ENCODE results near the gene CDK5RAP2. TPM values are rescaled to one million over a fixed set of nuclear protein-coding genes. Genes with fewer than 3 reads are reported as not detected.

CDK5RAP2 gene
- total RNA-seq, 1 experiment from 2014 or later = 56.4 TPM

DNA sequence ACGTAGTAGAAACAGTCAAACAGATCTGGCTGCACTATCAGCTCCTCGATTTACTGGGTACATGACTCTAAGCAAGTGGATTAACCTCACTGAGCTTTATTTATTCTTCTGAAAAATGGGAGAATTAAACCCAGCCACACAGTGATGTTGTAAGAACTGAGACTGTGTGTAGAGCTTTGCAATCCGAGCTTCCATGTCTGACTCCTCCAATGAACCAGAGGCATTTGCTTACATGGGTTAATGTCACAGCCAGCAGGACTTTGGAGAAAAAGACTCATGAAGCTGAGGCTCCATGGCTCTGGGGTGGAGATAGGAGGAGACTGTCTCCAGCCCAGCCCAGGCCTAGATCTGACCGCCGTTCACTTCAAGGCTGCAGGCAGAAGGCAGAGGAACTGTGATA, 201.3 kb downstream of the CDK5RAP2 start:
- Histone ChIP-seq H4K20me1 (ENCODE audit: control insufficient read depth, insufficient read depth, insufficient read length) (no peaks in the 10 kb centered on the region), H4K91ac (ENCODE audit: insufficient read length, low read depth, low read length) (no peak overlapping the region), H3K23me2 (ENCODE audit: insufficient read length, low read depth, low read length, poor library complexity, severe bottlenecking) (no peaks in the 10 kb centered on the region), H3K4me2 (ENCODE audit: insufficient read depth, insufficient read length, low read length) (no peak overlapping the region), H4K5ac (ENCODE audit: insufficient read length, low read depth, low read length) (no peak overlapping the region), H3K27me3 (ENCODE audit: insufficient read depth, low read length) (no peaks in the 10 kb centered on the region), H3K56ac (ENCODE audit: insufficient read length, low read depth, low read length) (no peak overlapping the region), H3K4ac (ENCODE audit: low read depth, low read length) (no peak overlapping the region), H3K9me3 (ENCODE audit: control insufficient read depth, low read depth, low read length) (no peaks in the 10 kb centered on the region), H4K8ac (replicated peaks; ENCODE audit: insufficient read length, low read depth, low read length) (no peak overlapping the region), H3K79me1 (ENCODE audit: insufficient read depth, low read depth, low read length, poor library complexity, severe bottlenecking) (no peaks in the 10 kb centered on the region), H3K27ac (ENCODE audit: insufficient read length, low read depth, low read length) (no peak overlapping the region), H2BK12ac (ENCODE audit: insufficient read length, low read depth, low read length) (no peak overlapping the region), H2AFZ (ENCODE audit: low read length) (no peak overlapping the region), H2BK120ac (ENCODE audit: low read depth, low read length, poor library complexity, severe bottlenecking) (no peak overlapping the region), H2BK5ac (ENCODE audit: insufficient read length, low read length) (no peak overlapping the region), H2BK15ac (ENCODE audit: low read depth, low read length) (no peak overlapping the region), H3K79me2 (ENCODE audit: insufficient read depth, low read length) (no peaks in the 10 kb centered on the region), H3K9ac (ENCODE audit: extremely low read depth, insufficient read length, low read length) (no peak overlapping the region), H3K14ac (ENCODE audit: insufficient read depth, low read length) (no peak overlapping the region), H2BK20ac (ENCODE audit: low read depth, low read length, poor library complexity, severe bottlenecking) (no peak overlapping the region), H3T11ph (ENCODE audit: low read length) (no peak overlapping the region), H3K18ac (ENCODE audit: insufficient read length, low read depth, low read length) (no peak overlapping the region), H2AK5ac (ENCODE audit: insufficient read length, low read length) (no peak overlapping the region), H3K23ac (ENCODE audit: insufficient read length, low read depth, low read length) (no peak overlapping the region), H3K4me1 (ENCODE audit: insufficient read depth, low read length) (no peaks in the 10 kb centered on the region)
- Mint-ChIP-seq H3K4me3 (no peak overlapping the region), H3K4me1 (peaks cover 16 to 20% of the 10 kb centered on the region in 2 experiments), H3K27me3 (ENCODE audit: low read depth) (peaks cover 2% of the 10 kb centered on the region; the same call in 1 of the 2 replicates), H3K27ac (peak overlapping the region in 2 of 3 experiments; percentile 69 to 81; a peak in 1 of 7 replicates), H3K9me3 (peaks cover 14 to 18% of the 10 kb centered on the region in 2 experiments), H3K36me3 (ENCODE audit: insufficient read depth in 1 of 3, low read depth in 3 of 3) (peaks cover 2 to 27% (median 11%) of the 10 kb centered on the region in 3 experiments; a peak in 5 of 7 replicates)
- TF ChIP-seq CTCF (conservative IDR thresholded peaks at IDR 0.05) = no peak
- DNase-seq = no peak
- no CpG with 5 or more reads among the region's 5 CpGs for WGBS (ENCODE audit: extremely low coverage, insufficient read length, low lambda C conversion rate)

All from H9 (cell line).